ENCODE results near the gene ZBTB2. TPM values are rescaled to one million over a fixed set of nuclear protein-coding genes. Genes with fewer than 3 reads are reported as not detected.

The ZBTB2 gene
- total RNA-seq, 3 donors from 2014 or later (not counting 1 experiment from before 2014, with no cell fraction given) = 27.4 to 36.9 (median 29.9) TPM

GRCh38 chr6:151323791-151324487, 67.4 kb downstream of the ZBTB2 start:
- H3K9me3 Mint-ChIP-seq = no peaks in the 10 kb centered on the region
- Histone ChIP-seq H3K27ac (ENCODE audit: low read length) (no peak overlapping the region), H3K4me1 (ENCODE audit: control insufficient read depth, insufficient read depth, low read length) (peaks cover 17% of the 10 kb centered on the region), H3K27me3 (ENCODE audit: control insufficient read depth, insufficient read depth, low read length) (peaks cover 23% of the 10 kb centered on the region), H3K36me3 (ENCODE audit: control insufficient read depth, insufficient read depth, low read length) (no peaks in the 10 kb centered on the region), H3K4me3 (ENCODE audit: low read length) (no peak overlapping the region), H3K9me3 (ENCODE audit: control insufficient read depth, insufficient read depth, low read length) (no peaks in the 10 kb centered on the region)
- ATAC-seq (peak; percentile 84 to 90 (median 88)), DNase-seq (peak; percentile 69 to 83)
- intact Hi-C loops (cut with micrococcal nuclease) = loop anchor here (1.0 kb wide), 2 partner anchors 310 to 432 kb away; no protein-coding TSS in a partner anchor
- H3K36me3 Mint-ChIP-seq = no peaks in the 10 kb centered on the region
- WGBS (ENCODE audit: insufficient coverage) = 22% methylated on average over 12 of the region's 12 CpGs
- no peak overlapping the region for H3K27ac Mint-ChIP-seq
- TF ChIP-seq, protein P1, sequence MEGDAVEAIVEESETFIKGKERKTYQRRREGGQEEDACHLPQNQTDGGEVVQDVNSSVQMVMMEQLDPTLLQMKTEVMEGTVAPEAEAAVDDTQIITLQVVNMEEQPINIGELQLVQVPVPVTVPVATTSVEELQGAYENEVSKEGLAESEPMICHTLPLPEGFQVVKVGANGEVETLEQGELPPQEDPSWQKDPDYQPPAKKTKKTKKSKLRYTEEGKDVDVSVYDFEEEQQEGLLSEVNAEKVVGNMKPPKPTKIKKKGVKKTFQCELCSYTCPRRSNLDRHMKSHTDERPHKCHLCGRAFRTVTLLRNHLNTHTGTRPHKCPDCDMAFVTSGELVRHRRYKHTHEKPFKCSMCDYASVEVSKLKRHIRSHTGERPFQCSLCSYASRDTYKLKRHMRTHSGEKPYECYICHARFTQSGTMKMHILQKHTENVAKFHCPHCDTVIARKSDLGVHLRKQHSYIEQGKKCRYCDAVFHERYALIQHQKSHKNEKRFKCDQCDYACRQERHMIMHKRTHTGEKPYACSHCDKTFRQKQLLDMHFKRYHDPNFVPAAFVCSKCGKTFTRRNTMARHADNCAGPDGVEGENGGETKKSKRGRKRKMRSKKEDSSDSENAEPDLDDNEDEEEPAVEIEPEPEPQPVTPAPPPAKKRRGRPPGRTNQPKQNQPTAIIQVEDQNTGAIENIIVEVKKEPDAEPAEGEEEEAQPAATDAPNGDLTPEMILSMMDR (IDR thresholded peaks at IDR 0.05) = peak; percentile 98
- peaks cover 23 to 27% of the 10 kb centered on the region in 2 donors for H3K4me1 Mint-ChIP-seq
- peaks cover 42 to 43% of the 10 kb centered on the region in 2 donors for H3K27me3 Mint-ChIP-seq (ENCODE audit: low read depth in 2 of 2)
- no peak overlapping the region for H3K4me3 Mint-ChIP-seq

- Histone ChIP-seq H3K27me3 (ENCODE audit: control insufficient read depth, insufficient read depth, low read length) (peaks cover 22% of the 10 kb centered on the region), H3K9me3 (ENCODE audit: control insufficient read depth, insufficient read depth, low read length) (no peaks in the 10 kb centered on the region), H3K4me3 (ENCODE audit: low read length) (no peak overlapping the region), H3K4me1 (ENCODE audit: control insufficient read depth, insufficient read depth, low read length) (peaks cover 17% of the 10 kb centered on the region), H3K36me3 (ENCODE audit: control insufficient read depth, insufficient read depth, low read length) (no peaks in the 10 kb centered on the region), H3K27ac (ENCODE audit: low read length) (no peak overlapping the region)
- ATAC-seq = no peak
- H3K36me3 Mint-ChIP-seq = no peaks in the 10 kb centered on the region
- no peaks in the 10 kb centered on the region for H3K9me3 Mint-ChIP-seq
- WGBS (ENCODE audit: insufficient coverage) = 95% methylated on average over 8 of the region's 9 CpGs
- DNase-seq = no peak
- no peak overlapping the region for H3K27ac Mint-ChIP-seq
- H3K4me3 Mint-ChIP-seq = no peak overlapping the region
- H3K4me1 Mint-ChIP-seq = peaks cover 23 to 27% of the 10 kb centered on the region in 2 donors
- H3K27me3 Mint-ChIP-seq (ENCODE audit: low read depth in 2 of 2) = peaks cover 42 to 43% of the 10 kb centered on the region in 2 donors
- TF ChIP-seq, protein P1 (IDR thresholded peaks at IDR 0.05) = no peak
- intact Hi-C loops (cut with micrococcal nuclease) = no loop called here
Measured at GRCh38 chr6:151322570-151322969, 68.8 kb downstream of the ZBTB2 start.

- no peaks in the 10 kb centered on the region for H3K9me3 Mint-ChIP-seq
- DNase-seq (no peak), ATAC-seq (no peak)
- Histone ChIP-seq H3K9me3 (ENCODE audit: control insufficient read depth, insufficient read depth, low read length) (no peaks in the 10 kb centered on the region), H3K27me3 (ENCODE audit: control insufficient read depth, insufficient read depth, low read length) (peaks cover 19% of the 10 kb centered on the region), H3K4me1 (ENCODE audit: control insufficient read depth, insufficient read depth, low read length) (peaks cover 17% of the 10 kb centered on the region), H3K27ac (ENCODE audit: low read length) (no peak overlapping the region), H3K4me3 (ENCODE audit: low read length) (no peak overlapping the region), H3K36me3 (ENCODE audit: control insufficient read depth, insufficient read depth, low read length) (no peaks in the 10 kb centered on the region)
- intact Hi-C loops (cut with micrococcal nuclease) = no loop called here
- no peak overlapping the region for H3K4me3 Mint-ChIP-seq
- H3K36me3 Mint-ChIP-seq = no peaks in the 10 kb centered on the region
- H3K4me1 Mint-ChIP-seq = peaks cover 23 to 27% of the 10 kb centered on the region in 2 donors
- WGBS (ENCODE audit: insufficient coverage) = 93% methylated on average over 1 of the region's 1 CpG
- H3K27me3 Mint-ChIP-seq (ENCODE audit: low read depth in 2 of 2) = peaks cover 34 to 41% of the 10 kb centered on the region in 2 donors
- no peak overlapping the region for H3K27ac Mint-ChIP-seq
- TF ChIP-seq, protein P1 (IDR thresholded peaks at IDR 0.05) = no peak
Measured at GRCh38 chr6:151321438-151321837, 69.9 kb downstream of the ZBTB2 start.
